ENCODE measurements around the gene GTF2A1L.

Gene GTF2A1L

GRCh38 chr2:48724278-48724677 lies 106.6 kb downstream of the GTF2A1L start:
- Histone ChIP-seq H2AFZ (ENCODE audit: low read length) (no peak overlapping the region), H3K79me2 (ENCODE audit: insufficient read depth, low read length) (no peaks in the 10 kb centered on the region), H3K4me1 (ENCODE audit: insufficient read depth, low read length, severe bottlenecking) (no peaks in the 10 kb centered on the region), H3K4me3 (ENCODE audit: low read depth, low read length, poor library complexity, severe bottlenecking) (no peak overlapping the region), H3K27me3 (ENCODE audit: insufficient read depth, low read length) (no peaks in the 10 kb centered on the region; the same call in 1 of the 2 replicates), H3K27ac (ENCODE audit: low read depth, low read length, poor library complexity, severe bottlenecking) (no peak overlapping the region), H3F3A (ENCODE audit: insufficient read depth, low read length) (no peaks in the 10 kb centered on the region), H3K9me3 (ENCODE audit: low read length) (no peaks in the 10 kb centered on the region), H3K9me2 (ENCODE audit: low read depth, low read length) (no peaks in the 10 kb centered on the region), H4K20me1 (ENCODE audit: insufficient read depth, low read length) (no peaks in the 10 kb centered on the region), H3K9ac (ENCODE audit: low read length) (no peak overlapping the region), H3K4me2 (ENCODE audit: low read length) (no peak overlapping the region), H3K36me3 (ENCODE audit: insufficient read depth, low read length) (no peaks in the 10 kb centered on the region)
- TF ChIP-seq EZH2 (IDR thresholded peaks at IDR 0.05; ENCODE audit: borderline replicate concordance, low read length) (no peak), CTCF (IDR thresholded peaks at IDR 0.05; ENCODE audit: low read length) (no peak)

GRCh38 chr2:48725696-48726494 lies 108.2 kb downstream of the GTF2A1L start:
- no peak overlapping the region for H3K4me3 ChIP-seq (ENCODE audit: low read depth, low read length, poor library complexity, severe bottlenecking)
- H2AFZ ChIP-seq (ENCODE audit: low read length) = no peak overlapping the region
- no peaks in the 10 kb centered on the region for H3K9me3 ChIP-seq (ENCODE audit: low read length)
- H3K36me3 ChIP-seq (ENCODE audit: insufficient read depth, low read length) = no peaks in the 10 kb centered on the region
- TF ChIP-seq CTCF (IDR thresholded peaks at IDR 0.05; ENCODE audit: low read length) (no peak; the same call in 1 of the 2 replicates), EZH2 (IDR thresholded peaks at IDR 0.05; ENCODE audit: borderline replicate concordance, low read length) (no peak)
- no peak overlapping the region for H3K27ac ChIP-seq (ENCODE audit: low read depth, low read length, poor library complexity, severe bottlenecking)
- no peak overlapping the region for H3K9ac ChIP-seq (ENCODE audit: low read length)
- H3F3A ChIP-seq (ENCODE audit: insufficient read depth, low read length) = no peaks in the 10 kb centered on the region
- no peak overlapping the region for H3K4me2 ChIP-seq (ENCODE audit: low read length)
- H3K4me1 ChIP-seq (ENCODE audit: insufficient read depth, low read length, severe bottlenecking) = no peaks in the 10 kb centered on the region
- H3K79me2 ChIP-seq (ENCODE audit: insufficient read depth, low read length) = no peaks in the 10 kb centered on the region
- H3K9me2 ChIP-seq (ENCODE audit: low read depth, low read length) = no peaks in the 10 kb centered on the region
- H3K27me3 ChIP-seq (ENCODE audit: insufficient read depth, low read length) = no peaks in the 10 kb centered on the region; the same call in 1 of the 2 replicates
- no peaks in the 10 kb centered on the region for H4K20me1 ChIP-seq (ENCODE audit: insufficient read depth, low read length)

GRCh38 chr2:48727560-48727959 lies 109.9 kb downstream of the GTF2A1L start:
- TF ChIP-seq CTCF (IDR thresholded peaks at IDR 0.05; ENCODE audit: low read length) (no peak), EZH2 (IDR thresholded peaks at IDR 0.05; ENCODE audit: borderline replicate concordance, low read length) (no peak)
- H2AFZ ChIP-seq (ENCODE audit: low read length) = no peak overlapping the region
- H3K9me2 ChIP-seq (ENCODE audit: low read depth, low read length) = no peaks in the 10 kb centered on the region

More at GRCh38 chr2:48727560-48727959, 109.9 kb downstream of the GTF2A1L start:
- no peak overlapping the region for H3K4me3 ChIP-seq (ENCODE audit: low read depth, low read length, poor library complexity, severe bottlenecking)
- H3K4me2 ChIP-seq (ENCODE audit: low read length) = no peak overlapping the region
- H3K27me3 ChIP-seq (ENCODE audit: insufficient read depth, low read length) = no peaks in the 10 kb centered on the region; the same call in 1 of the 2 replicates
- H3K9ac ChIP-seq (ENCODE audit: low read length) = no peak overlapping the region
- no peaks in the 10 kb centered on the region for H3K9me3 ChIP-seq (ENCODE audit: low read length)
- no peak overlapping the region for H3K27ac ChIP-seq (ENCODE audit: low read depth, low read length, poor library complexity, severe bottlenecking)
- no peaks in the 10 kb centered on the region for H3K4me1 ChIP-seq (ENCODE audit: insufficient read depth, low read length, severe bottlenecking)
- H4K20me1 ChIP-seq (ENCODE audit: insufficient read depth, low read length) = no peaks in the 10 kb centered on the region
- H3F3A ChIP-seq (ENCODE audit: insufficient read depth, low read length) = no peaks in the 10 kb centered on the region
- no peaks in the 10 kb centered on the region for H3K36me3 ChIP-seq (ENCODE audit: insufficient read depth, low read length)
- H3K79me2 ChIP-seq (ENCODE audit: insufficient read depth, low read length) = no peaks in the 10 kb centered on the region
